ENCODE data around the gene ENDOV. TPM values are rescaled to one million over a fixed set of nuclear protein-coding genes. Genes with fewer than 3 reads are reported as not detected.

The ENDOV gene
- total and polyA plus RNA-seq, 2 of the 13 experiments (the other 11 are each of a cell fraction or from before 2014, with no cell fraction given) = 15.1 to 17.1 TPM

GRCh38 chr17:80441133-80441578, 26.2 kb downstream of the ENDOV start (continued):
- TF ChIP-seq ZNF281 (CRISPR knock-in tag; IDR thresholded peaks at IDR 0.05; ENCODE audit: borderline replicate concordance) (peak; percentile 71; the same call in 1 of the 2 replicates), BRD4 (CRISPR knock-in tag; IDR thresholded peaks at IDR 0.05) (no peak), KLF9 (CRISPR knock-in tag; IDR thresholded peaks at IDR 0.05; ENCODE audit: low read depth) (0 out of 2 replicates have a peak, but pooled peaks have one; percentile 84), TBL1XR1 (IDR thresholded peaks at IDR 0.05; ENCODE audit: borderline replicate concordance, low read length, partially characterized antibody) (no peak), SSRP1 (CRISPR knock-in tag; IDR thresholded peaks at IDR 0.05) (no peak), FOXA1 (IDR thresholded peaks at IDR 0.05) (no peak), FOXA1 (CRISPR knock-in tag; IDR thresholded peaks at IDR 0.05) (no peak), SP4 (CRISPR knock-in tag; IDR thresholded peaks at IDR 0.05) (peak; percentile 50; the same call in 1 of the 2 replicates), NR0B2 (CRISPR knock-in tag; IDR thresholded peaks at IDR 0.05) (peak; percentile 74; the same call in 1 of the 2 replicates), ZZZ3 (CRISPR knock-in tag; IDR thresholded peaks at IDR 0.05; ENCODE audit: borderline replicate concordance) (no peak), GTF3A (CRISPR knock-in tag; conservative IDR thresholded peaks at IDR 0.05) (no peak), ZMAT3 (CRISPR knock-in tag; conservative IDR thresholded peaks at IDR 0.05) (peak; percentile 97), ZKSCAN8 (CRISPR knock-in tag; IDR thresholded peaks at IDR 0.05; ENCODE audit: borderline replicate concordance) (peak; percentile 61; the same call in 1 of the 2 replicates), TGIF2 (CRISPR knock-in tag; IDR thresholded peaks at IDR 0.05) (peak; percentile 93), FOSL1 (CRISPR knock-in tag; IDR thresholded peaks at IDR 0.05; ENCODE audit: borderline replicate concordance) (0 out of 2 replicates have a peak, but pooled peaks have one; percentile 30), RARA (CRISPR knock-in tag; IDR thresholded peaks at IDR 0.05) (peak; percentile 78), RBM22 (optimal IDR thresholded peaks at IDR 0.05; ENCODE audit: low read length) (no peak), SP140L (CRISPR knock-in tag; IDR thresholded peaks at IDR 0.05; ENCODE audit: borderline replicate concordance) (peak; percentile 98; the same call in 1 of the 2 replicates)
- TF ChIP-seq, protein P1, sequence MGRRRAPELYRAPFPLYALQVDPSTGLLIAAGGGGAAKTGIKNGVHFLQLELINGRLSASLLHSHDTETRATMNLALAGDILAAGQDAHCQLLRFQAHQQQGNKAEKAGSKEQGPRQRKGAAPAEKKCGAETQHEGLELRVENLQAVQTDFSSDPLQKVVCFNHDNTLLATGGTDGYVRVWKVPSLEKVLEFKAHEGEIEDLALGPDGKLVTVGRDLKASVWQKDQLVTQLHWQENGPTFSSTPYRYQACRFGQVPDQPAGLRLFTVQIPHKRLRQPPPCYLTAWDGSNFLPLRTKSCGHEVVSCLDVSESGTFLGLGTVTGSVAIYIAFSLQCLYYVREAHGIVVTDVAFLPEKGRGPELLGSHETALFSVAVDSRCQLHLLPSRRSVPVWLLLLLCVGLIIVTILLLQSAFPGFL (CRISPR knock-in tag; IDR thresholded peaks at IDR 0.05) = peak; percentile 39; the same call in 1 of the 2 replicates
- TF ChIP-seq, protein P2, sequence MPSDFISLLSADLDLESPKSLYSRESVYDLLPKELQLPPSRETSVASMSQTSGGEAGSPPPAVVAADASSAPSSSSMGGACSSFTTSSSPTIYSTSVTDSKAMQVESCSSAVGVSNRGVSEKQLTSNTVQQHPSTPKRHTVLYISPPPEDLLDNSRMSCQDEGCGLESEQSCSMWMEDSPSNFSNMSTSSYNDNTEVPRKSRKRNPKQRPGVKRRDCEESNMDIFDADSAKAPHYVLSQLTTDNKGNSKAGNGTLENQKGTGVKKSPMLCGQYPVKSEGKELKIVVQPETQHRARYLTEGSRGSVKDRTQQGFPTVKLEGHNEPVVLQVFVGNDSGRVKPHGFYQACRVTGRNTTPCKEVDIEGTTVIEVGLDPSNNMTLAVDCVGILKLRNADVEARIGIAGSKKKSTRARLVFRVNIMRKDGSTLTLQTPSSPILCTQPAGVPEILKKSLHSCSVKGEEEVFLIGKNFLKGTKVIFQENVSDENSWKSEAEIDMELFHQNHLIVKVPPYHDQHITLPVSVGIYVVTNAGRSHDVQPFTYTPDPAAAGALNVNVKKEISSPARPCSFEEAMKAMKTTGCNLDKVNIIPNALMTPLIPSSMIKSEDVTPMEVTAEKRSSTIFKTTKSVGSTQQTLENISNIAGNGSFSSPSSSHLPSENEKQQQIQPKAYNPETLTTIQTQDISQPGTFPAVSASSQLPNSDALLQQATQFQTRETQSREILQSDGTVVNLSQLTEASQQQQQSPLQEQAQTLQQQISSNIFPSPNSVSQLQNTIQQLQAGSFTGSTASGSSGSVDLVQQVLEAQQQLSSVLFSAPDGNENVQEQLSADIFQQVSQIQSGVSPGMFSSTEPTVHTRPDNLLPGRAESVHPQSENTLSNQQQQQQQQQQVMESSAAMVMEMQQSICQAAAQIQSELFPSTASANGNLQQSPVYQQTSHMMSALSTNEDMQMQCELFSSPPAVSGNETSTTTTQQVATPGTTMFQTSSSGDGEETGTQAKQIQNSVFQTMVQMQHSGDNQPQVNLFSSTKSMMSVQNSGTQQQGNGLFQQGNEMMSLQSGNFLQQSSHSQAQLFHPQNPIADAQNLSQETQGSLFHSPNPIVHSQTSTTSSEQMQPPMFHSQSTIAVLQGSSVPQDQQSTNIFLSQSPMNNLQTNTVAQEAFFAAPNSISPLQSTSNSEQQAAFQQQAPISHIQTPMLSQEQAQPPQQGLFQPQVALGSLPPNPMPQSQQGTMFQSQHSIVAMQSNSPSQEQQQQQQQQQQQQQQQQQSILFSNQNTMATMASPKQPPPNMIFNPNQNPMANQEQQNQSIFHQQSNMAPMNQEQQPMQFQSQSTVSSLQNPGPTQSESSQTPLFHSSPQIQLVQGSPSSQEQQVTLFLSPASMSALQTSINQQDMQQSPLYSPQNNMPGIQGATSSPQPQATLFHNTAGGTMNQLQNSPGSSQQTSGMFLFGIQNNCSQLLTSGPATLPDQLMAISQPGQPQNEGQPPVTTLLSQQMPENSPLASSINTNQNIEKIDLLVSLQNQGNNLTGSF (CRISPR knock-in tag; IDR thresholded peaks at IDR 0.05) = peak; percentile 81; the same call in 1 of the 2 replicates
